Stimulated activated naive B cell treated with anti-CD40 and anti-IgM and Interleukin-4, amounts not matched to agents 10 μg/mL and 1 μg/mL and 100 μg/mL, for 72 hours (primary cell): Measurements from ENCODE around the gene VAC14.

Experiments used
- ATAC-seq, 2 donors: fragments of 150-1000 bp; cut with Tn5 transposase; replicated peaks; 2 replicates each; pipeline ENCODE4 v1.10.0; 2021; ENCODE audit warnings: moderate library complexity in 1 of 2
- DNase-seq: peaks from one replicate; pipeline ENCODE4 v3.0.0; 2021
- H3K27ac Mint-ChIP-seq: one replicate; pipeline ENCODE4 v1.8.0; 2022; ENCODE audit warnings: mild to moderate bottlenecking, mixed read lengths
- H3K27me3 Mint-ChIP-seq, 2 donors: one replicate each; pipeline ENCODE4 v1.8.0; 2022; ENCODE audit warnings: mixed read lengths in 2 of 2
- H3K36me3 Mint-ChIP-seq, 2 donors: one replicate each; pipeline ENCODE4 v1.8.0; 2022; ENCODE audit warnings: mixed read lengths in 2 of 2, mild to moderate bottlenecking in 1 of 2
- H3K4me1 Mint-ChIP-seq, 2 donors: one replicate each; pipeline ENCODE4 v1.8.0; 2022; ENCODE audit warnings: mixed read lengths in 2 of 2, mild to moderate bottlenecking in 1 of 2
- H3K4me3 Mint-ChIP-seq, 2 donors: one replicate each; pipeline ENCODE4 v1.8.0; 2022; ENCODE audit warnings: mild to moderate bottlenecking in 2 of 2, mixed read lengths in 2 of 2, moderate library complexity in 1 of 2
- H3K9me3 Mint-ChIP-seq, 2 donors: one replicate each; pipeline ENCODE4 v1.8.0; 2022; ENCODE audit warnings: mixed read lengths in 2 of 2, mild to moderate bottlenecking in 1 of 2

VAC14 gene

DNA sequence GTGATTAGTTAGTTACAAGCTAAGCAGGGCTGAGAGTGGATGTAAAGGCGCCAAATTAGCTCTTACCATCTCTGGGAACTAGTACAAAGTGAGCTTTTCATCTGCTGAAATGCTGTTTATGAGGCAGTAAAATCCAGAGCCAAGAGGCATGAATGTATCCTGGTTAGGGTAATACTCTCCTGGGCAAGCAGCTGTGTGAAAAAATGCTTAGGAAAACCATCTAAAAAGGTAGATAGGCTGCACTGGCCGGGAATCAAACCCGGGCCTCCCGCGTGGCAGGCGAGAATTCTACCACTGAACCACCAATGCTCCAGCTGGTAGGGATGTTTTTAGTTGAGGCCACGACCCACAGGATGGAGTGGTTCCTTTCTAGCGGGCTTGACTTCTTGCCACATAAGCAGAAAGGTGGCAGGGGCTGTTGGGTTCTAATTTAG is 23.0 kb downstream of the VAC14 start:
- no peak overlapping the region for H3K27ac Mint-ChIP-seq
- no peak for ATAC-seq
- H3K4me3 Mint-ChIP-seq, result no peak overlapping the region
- no peaks in the 10 kb centered on the region for H3K27me3 Mint-ChIP-seq
- no peak for DNase-seq
- H3K9me3 Mint-ChIP-seq, result no peaks in the 10 kb centered on the region
- peaks cover 51 to 60% of the 10 kb centered on the region in 2 donors for H3K36me3 Mint-ChIP-seq
- H3K4me1 Mint-ChIP-seq, result no peaks in the 10 kb centered on the region

DNA sequence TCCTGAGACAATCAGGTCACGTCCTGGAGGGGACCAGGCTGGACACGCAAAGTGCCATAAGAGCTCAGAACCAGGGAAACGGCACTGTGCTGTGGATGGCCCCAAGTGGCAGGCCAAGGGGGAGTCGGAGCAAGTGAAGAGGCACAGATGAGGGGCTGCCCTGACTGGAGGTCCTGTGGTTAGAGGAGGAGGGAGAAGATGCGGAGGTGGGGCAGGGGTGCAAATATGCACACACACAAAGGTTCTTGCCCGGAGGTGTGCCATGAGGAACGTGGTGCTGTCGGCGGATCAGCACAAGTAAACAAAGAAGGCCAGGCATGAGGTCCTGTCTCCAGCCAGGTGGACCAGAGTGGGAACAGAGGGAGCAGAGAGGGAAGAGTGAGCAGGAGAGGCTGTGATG is 23.5 kb downstream of the VAC14 start:
- peaks cover 49 to 55% of the 10 kb centered on the region in 2 donors for H3K36me3 Mint-ChIP-seq
- H3K9me3 Mint-ChIP-seq, result no peaks in the 10 kb centered on the region
- H3K4me3 Mint-ChIP-seq, result no peak overlapping the region
- no peak for ATAC-seq
- no peaks in the 10 kb centered on the region for H3K4me1 Mint-ChIP-seq
- no peaks in the 10 kb centered on the region for H3K27me3 Mint-ChIP-seq
- no peak for DNase-seq
- H3K27ac Mint-ChIP-seq, result no peak overlapping the region

DNA sequence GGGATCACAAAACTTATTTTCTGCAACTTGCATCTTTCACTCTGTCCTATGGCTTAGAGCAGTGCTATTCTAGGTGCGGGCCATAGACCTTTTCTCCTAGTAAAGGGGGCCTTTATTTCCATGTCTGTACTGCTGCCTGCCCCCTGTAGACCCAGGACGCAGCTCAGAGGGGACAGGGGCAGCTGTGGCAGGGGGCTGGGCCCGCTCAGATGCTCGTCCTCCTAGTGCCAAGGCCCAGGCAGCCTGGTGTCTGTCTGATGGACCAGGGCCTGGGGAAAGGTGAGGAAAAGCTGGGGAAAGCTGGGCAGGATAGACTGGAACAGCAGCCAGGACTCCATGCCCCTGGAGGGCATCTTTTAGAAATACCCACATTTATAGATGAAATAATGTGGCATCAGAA is 25.6 kb downstream of the VAC14 start:
- Mint-ChIP-seq H3K4me3 (no peak overlapping the region), H3K9me3 (no peaks in the 10 kb centered on the region), H3K36me3 (peaks cover 36 to 50% of the 10 kb centered on the region in 2 donors), H3K4me1 (no peaks in the 10 kb centered on the region), H3K27me3 (no peaks in the 10 kb centered on the region), H3K27ac (no peak overlapping the region)
- no peak for ATAC-seq
- no peak for DNase-seq

DNA sequence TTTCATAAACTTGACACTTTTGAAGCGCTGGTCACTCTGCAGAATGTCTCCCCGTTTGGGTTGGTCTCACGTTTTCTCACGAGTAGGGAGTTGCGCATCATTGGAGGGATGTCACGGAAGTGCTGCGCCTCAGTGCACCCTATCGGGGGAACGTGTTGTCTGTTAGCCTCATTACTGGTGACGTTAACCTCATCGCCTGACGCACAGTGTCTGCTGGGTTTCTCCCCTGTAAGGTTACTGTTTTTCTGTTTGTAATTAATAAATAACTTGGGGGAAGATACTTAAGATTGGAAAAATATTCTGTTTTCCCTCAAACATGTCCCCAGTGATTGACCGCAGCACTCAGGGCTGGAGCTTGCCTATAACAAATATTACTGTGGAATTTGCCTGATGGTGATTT is 26.7 kb downstream of the VAC14 start:
- DNase-seq, result no peak
- Mint-ChIP-seq H3K4me3 (no peak overlapping the region), H3K4me1 (no peaks in the 10 kb centered on the region), H3K27ac (peak overlapping the region; percentile 59), H3K36me3 (peaks cover 47 to 54% of the 10 kb centered on the region in 2 donors), H3K27me3 (no peaks in the 10 kb centered on the region), H3K9me3 (no peaks in the 10 kb centered on the region)
- ATAC-seq, result no peak

DNA sequence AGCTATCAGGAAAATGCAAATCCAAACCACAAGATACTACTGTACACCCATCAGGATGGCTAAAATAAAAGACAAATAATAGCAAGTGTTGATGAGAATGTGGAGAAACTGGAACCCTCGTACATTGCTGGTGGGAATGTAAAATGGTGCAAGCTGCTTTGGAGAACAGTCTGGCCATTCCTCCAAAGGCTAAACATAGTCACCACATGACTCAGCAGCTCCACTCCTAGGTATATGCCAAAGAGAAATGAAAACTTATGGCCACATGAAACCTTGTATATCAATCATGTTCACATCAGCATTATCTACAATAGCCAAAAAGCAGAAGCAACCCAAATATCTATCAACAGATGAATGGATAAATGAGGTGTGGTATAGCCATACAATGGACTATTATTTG is 28.5 kb downstream of the VAC14 start:
- DNase-seq (no peak), ATAC-seq (no peak)
- Mint-ChIP-seq H3K4me3 (no peak overlapping the region), H3K4me1 (no peaks in the 10 kb centered on the region), H3K27ac (no peak overlapping the region), H3K9me3 (no peaks in the 10 kb centered on the region), H3K36me3 (peaks cover 45 to 56% of the 10 kb centered on the region in 2 donors), H3K27me3 (no peaks in the 10 kb centered on the region)

DNA sequence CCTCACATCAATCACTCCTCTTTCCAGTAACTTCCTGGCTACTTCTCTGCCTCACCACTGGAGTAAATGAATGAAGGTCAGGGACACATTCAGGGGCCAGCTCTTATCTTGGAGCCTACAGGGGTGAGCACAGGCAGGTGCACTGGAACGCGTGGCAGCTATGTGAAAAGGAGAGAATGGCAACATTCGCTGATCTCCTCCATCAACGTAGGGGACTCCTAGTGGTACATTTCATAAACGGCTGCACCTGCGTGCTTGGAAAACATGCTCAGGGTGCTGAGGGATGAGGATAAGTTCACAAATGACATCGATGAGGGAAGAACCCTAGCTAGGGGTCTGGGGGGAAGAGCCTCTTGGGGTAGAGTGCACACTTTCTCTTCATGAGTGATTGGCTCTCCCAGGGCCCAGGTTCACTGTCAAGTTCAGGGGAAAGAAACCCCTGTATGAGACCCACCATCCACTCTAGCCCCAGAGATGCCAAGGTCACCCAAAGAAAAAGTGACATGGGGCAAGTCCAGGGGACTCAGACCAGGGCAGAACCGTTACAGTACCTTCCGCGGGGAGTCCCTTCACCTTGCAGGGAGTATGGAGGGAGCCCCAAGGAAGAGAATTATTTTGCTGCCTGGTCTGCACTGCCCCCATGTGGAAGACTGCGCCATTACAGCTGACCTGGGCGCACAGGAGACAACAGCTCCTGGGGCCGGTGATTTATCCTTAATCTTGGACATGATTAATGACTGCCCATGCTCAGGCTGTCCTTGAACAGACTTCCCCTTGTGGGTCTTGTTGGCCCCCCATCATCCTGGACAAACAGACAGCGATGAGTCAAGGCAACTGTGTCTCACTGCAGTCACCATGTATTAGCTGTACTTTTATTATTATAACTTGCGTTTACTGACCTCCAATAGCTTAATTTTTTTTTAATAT is 30.1 kb downstream of the VAC14 start:
- no peaks in the 10 kb centered on the region for H3K9me3 Mint-ChIP-seq
- peak; percentile 36 for DNase-seq
- no peaks in the 10 kb centered on the region for H3K4me1 Mint-ChIP-seq
- peak; percentile 75 for ATAC-seq
- H3K4me3 Mint-ChIP-seq, result no peak overlapping the region
- no peak overlapping the region for H3K27ac Mint-ChIP-seq
- peaks cover 41 to 56% of the 10 kb centered on the region in 2 donors for H3K36me3 Mint-ChIP-seq
- no peaks in the 10 kb centered on the region for H3K27me3 Mint-ChIP-seq

DNA sequence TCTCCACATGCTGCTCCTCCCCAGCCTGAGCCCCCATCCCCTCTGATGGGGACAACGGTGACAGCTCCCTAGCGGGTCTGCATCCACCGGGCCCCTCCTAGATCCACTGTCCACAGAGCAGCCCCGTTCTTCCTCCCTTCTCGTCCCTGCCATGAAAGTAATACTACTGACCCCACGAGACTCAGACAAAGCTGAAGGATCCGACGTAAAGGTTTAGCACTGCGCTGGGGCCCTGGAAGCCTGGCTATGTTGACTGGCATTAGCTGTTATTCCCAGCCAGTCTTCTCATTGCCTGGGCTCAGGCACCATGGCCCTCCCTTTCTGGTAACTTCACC is 30.7 kb downstream of the VAC14 start:
- DNase-seq, result no peak
- no peak overlapping the region for H3K27ac Mint-ChIP-seq
- no peaks in the 10 kb centered on the region for H3K9me3 Mint-ChIP-seq
- no peaks in the 10 kb centered on the region for H3K27me3 Mint-ChIP-seq
- no peaks in the 10 kb centered on the region for H3K4me1 Mint-ChIP-seq
- no peak overlapping the region for H3K4me3 Mint-ChIP-seq
- no peak for ATAC-seq
- peaks cover 40 to 59% of the 10 kb centered on the region in 2 donors for H3K36me3 Mint-ChIP-seq

DNA sequence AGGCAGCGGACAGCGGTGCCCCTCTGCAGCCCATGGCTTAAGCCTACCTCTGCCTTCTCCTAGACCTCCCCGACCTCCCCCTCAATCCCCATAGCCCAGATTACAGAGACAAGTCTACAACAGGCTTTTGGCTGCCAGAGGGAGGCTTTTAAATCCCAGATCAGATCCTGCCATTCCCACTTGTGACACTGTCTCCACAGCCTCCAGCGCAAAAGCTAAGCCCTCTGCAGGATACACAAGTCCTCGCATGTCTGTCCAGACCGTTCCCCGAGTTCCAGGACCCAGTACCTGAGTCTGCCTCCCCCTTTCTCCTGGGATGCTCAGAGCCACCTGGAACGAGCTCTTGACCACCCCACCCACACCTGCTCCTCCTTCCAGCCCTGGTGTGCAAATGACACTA is 31.2 kb downstream of the VAC14 start:
- no peak for ATAC-seq
- H3K4me1 Mint-ChIP-seq, result no peaks in the 10 kb centered on the region
- H3K9me3 Mint-ChIP-seq, result no peaks in the 10 kb centered on the region
- DNase-seq, result no peak
- no peak overlapping the region for H3K4me3 Mint-ChIP-seq
- H3K36me3 Mint-ChIP-seq, result peaks cover 43 to 61% of the 10 kb centered on the region in 2 donors
- no peaks in the 10 kb centered on the region for H3K27me3 Mint-ChIP-seq
- H3K27ac Mint-ChIP-seq, result peak overlapping the region; percentile 49

DNA sequence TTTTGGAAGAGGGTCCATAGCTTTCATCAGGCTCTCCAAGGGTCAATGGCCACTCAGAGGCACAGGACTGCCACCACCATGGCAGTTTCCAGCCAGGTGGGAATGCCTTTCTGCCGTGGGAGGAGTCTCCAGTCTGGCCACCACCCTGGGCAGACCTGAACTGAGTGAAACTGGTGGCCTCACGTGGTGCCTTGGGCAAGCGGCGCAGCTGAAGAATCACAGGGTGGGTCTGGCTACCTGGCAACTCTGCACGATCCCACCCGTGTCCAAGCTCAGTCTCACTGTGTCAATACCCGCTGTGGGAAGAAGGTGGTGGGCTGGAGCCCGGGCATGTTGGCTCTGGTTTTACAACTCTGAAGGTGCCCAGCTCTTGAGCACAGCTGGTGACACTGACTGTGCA is 31.8 kb downstream of the VAC14 start:
- ATAC-seq (no peak), DNase-seq (no peak)
- no peaks in the 10 kb centered on the region for H3K27me3 Mint-ChIP-seq
- H3K27ac Mint-ChIP-seq, result no peak overlapping the region
- peaks cover 47 to 64% of the 10 kb centered on the region in 2 donors for H3K36me3 Mint-ChIP-seq
- no peaks in the 10 kb centered on the region for H3K9me3 Mint-ChIP-seq
- no peaks in the 10 kb centered on the region for H3K4me1 Mint-ChIP-seq
- H3K4me3 Mint-ChIP-seq, result no peak overlapping the region

DNA sequence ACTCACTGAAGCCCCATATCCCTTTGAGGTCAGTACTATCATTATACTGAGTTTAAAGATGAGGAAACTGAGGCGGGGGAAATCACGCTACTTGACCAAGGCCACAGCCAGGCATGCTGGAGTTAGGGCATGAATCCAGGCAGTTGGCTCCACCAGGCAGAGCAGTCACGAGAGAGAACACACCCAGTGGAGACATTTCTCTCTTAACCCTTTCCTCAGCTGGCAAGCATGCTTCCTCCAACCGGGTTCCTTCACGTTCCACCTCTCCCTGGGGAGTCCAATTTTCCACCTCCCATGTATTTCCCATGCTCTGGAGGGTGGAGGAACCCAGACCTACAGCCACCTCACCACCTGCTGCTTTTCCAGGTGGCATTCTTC is 32.8 kb downstream of the VAC14 start:
- Mint-ChIP-seq H3K27ac (peak overlapping the region; percentile 65), H3K9me3 (no peaks in the 10 kb centered on the region), H3K4me1 (no peaks in the 10 kb centered on the region), H3K36me3 (peaks cover 51 to 65% of the 10 kb centered on the region in 2 donors), H3K27me3 (no peaks in the 10 kb centered on the region), H3K4me3 (no peak overlapping the region)
- ATAC-seq, result no peak
- no peak for DNase-seq

DNA sequence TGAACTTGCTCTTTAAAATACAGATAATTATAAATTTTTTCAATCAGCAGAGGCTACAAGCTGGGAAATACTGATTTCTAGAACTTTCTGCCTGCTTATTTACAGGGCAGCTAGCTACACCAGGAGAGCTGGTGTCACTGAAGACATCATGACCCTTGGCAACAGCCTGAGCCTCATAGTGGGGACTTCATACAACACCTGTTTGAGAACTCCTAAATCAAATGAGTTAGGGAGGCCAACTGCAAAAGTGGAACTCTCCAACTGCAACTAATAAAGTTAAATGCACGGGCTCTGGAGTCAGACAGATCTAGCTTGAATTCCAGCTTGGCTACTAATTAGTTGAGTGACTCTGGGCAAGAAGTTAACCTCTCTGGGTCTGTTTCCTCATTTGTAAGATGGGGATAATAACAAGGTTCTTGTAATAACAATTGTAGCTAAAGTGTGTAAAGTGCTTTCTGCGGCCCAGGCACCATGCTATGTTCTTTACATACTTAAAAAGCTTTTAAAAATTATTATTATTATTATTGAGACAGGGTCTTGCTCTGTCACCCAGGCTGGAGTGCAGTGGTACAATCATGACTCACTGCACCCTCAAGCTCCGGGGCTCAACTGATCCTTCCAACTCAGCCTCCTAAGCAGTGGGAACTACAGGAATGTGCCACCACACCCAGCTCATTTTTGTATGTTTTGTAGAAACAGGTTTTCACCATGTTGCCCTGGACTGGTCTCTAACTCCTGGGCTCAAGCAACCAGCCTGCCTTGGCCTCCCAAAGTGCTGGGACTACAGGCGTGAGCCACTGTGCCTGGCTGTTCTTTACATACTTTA is 33.4 kb downstream of the VAC14 start:
- no peaks in the 10 kb centered on the region for H3K27me3 Mint-ChIP-seq
- H3K4me3 Mint-ChIP-seq, result no peak overlapping the region
- H3K9me3 Mint-ChIP-seq, result no peaks in the 10 kb centered on the region
- DNase-seq (no peak), ATAC-seq (no peak)
- H3K27ac Mint-ChIP-seq, result no peak overlapping the region
- H3K4me1 Mint-ChIP-seq, result no peaks in the 10 kb centered on the region
- peaks cover 51 to 71% of the 10 kb centered on the region in 2 donors for H3K36me3 Mint-ChIP-seq

DNA sequence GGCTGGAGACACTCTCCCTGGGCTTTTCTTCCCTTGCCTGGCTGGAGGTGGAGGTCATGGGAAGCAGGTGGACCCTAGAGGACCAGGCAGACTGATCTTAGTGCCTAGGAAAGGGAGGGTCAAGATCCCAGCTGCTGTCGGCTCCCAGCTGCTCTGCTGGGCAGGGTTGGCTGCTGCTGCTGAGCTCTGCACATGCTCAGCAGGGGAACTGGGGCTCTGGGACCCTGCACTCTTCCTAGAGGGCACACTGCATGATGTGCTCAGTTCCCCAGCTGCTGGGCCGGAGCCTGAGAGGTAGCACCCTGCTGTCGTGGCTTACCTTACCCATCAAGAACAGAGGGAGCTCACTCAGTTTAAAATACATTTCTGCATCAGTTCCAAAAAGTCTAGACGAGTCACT is 34.3 kb downstream of the VAC14 start:
- H3K4me1 Mint-ChIP-seq, result no peaks in the 10 kb centered on the region
- no peak overlapping the region for H3K4me3 Mint-ChIP-seq
- H3K27ac Mint-ChIP-seq, result no peak overlapping the region
- H3K9me3 Mint-ChIP-seq, result no peaks in the 10 kb centered on the region
- DNase-seq, result no peak
- no peak for ATAC-seq
- no peaks in the 10 kb centered on the region for H3K27me3 Mint-ChIP-seq
- peaks cover 51 to 74% of the 10 kb centered on the region in 2 donors for H3K36me3 Mint-ChIP-seq

DNA sequence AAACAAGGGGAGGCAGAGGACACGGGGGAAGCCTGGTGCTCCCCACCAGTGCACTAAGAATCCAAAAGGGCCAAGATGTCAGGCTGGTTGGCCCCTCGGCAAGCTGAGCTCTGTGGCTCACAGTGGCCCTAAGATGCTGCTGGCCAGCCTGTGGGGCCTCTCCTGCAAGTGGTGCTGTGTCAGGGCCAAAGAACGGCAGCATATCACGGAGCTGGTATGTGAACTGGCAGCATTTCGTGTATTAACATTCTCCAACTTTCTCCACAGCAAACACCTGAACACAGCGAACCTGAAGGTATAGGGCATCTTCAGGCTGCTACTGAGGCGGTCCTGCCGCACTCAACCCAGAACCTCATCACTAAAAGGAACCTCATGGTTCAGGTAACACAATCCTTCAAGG is 34.8 kb downstream of the VAC14 start:
- H3K27ac Mint-ChIP-seq, result peak overlapping the region; percentile 51
- no peaks in the 10 kb centered on the region for H3K4me1 Mint-ChIP-seq
- no peaks in the 10 kb centered on the region for H3K9me3 Mint-ChIP-seq
- ATAC-seq, result no peak
- peaks cover 51 to 75% of the 10 kb centered on the region in 2 donors for H3K36me3 Mint-ChIP-seq
- DNase-seq, result no peak
- no peak overlapping the region for H3K4me3 Mint-ChIP-seq
- no peaks in the 10 kb centered on the region for H3K27me3 Mint-ChIP-seq

DNA sequence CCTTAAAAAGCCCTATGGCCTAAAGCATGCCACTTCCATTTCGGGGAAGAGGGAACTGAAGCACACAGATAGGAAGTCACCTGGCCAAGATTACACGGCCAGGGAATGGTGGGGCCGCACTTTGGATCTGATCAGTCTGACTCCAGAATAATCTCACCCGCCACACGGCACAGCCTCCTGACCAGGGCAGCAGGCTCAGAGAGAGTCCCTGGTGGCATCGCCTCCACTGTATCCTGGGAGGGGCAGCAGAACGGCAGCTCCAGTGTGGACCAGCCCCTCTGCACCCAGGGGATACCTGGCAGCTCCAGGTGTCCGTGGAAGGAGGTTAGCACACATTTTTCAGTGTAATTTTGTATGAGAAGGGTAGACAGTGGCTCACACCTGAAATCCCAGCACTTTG is 35.5 kb downstream of the VAC14 start:
- no peaks in the 10 kb centered on the region for H3K9me3 Mint-ChIP-seq
- no peaks in the 10 kb centered on the region for H3K27me3 Mint-ChIP-seq
- peaks cover 51 to 73% of the 10 kb centered on the region in 2 donors for H3K36me3 Mint-ChIP-seq
- H3K27ac Mint-ChIP-seq, result no peak overlapping the region
- no peaks in the 10 kb centered on the region for H3K4me1 Mint-ChIP-seq
- H3K4me3 Mint-ChIP-seq, result no peak overlapping the region
- ATAC-seq (no peak), DNase-seq (no peak)

DNA sequence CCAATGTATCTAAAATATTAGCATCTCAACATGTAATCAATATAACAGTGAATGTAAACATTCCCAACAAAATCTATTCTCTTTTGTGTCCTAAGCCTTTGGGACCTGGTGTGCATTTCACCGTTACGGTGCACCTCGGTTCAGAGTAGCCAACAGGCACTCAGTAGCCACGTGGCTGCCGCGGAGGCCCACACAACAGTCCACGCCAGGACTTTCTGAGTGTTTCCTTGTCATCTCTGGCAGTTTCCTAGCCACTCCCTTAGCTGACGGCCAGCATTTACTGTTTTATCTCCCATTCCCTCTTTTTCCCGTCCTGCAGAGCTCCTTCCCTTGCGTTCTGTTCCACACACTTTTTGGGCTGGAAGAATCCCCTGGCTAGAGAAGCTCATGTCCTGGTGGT is 36.3 kb downstream of the VAC14 start:
- Mint-ChIP-seq H3K36me3 (peaks cover 44 to 67% of the 10 kb centered on the region in 2 donors), H3K27me3 (no peaks in the 10 kb centered on the region)

More for the DNA sequence above, 36.3 kb downstream of the VAC14 start:
- no peak overlapping the region for H3K27ac Mint-ChIP-seq
- ATAC-seq, result no peak
- no peak for DNase-seq
- no peaks in the 10 kb centered on the region for H3K4me1 Mint-ChIP-seq
- H3K9me3 Mint-ChIP-seq, result no peaks in the 10 kb centered on the region
- H3K4me3 Mint-ChIP-seq, result no peak overlapping the region
